ENCODE measurements around the gene PAM.

The PAM gene

DNA sequence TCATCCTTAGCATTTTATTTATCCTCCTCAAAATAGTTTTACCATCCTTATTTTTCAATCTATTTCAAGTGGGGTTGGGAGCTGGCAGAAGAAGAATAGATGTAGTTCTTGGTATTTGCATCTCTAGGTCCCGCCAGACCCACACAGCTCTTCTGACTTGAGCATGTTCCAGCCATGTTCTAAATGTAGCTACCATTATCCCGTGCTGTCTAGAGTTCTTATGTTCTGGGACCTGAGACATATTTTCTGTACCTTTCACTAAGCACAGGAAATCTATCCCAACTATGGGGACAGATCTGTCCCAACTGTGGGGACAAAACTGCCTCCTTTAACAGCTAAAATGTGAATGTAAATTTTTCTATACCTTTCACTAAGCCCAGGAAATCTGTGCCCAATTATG lies 32.0 kb downstream of the PAM start:
- no peaks in the 10 kb centered on the region for H3K36me3 ChIP-seq (ENCODE audit: low read length)
- no peaks in the 10 kb centered on the region for H3K79me2 ChIP-seq (ENCODE audit: insufficient read depth, low read length)
- no peaks in the 10 kb centered on the region for H4K20me1 ChIP-seq (ENCODE audit: low read depth, low read length)

DNA sequence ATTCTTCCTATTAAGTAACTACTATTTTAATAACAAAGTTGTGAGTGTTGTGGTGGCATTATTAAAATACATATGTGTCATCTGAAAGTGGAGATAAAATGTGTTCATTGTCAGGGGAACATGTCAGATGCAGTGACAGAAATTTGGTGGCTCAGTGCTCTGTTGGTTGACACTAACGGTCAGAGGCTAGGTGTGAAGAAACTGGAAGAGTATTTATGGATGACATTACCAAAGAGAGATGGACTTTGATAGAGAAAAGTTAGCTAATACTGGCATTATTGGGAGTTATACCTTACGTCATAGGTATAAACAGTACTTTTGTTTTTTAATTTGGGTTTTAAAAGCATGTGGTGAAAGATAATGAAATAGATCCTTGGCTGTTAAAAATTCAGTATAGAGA lies 33.7 kb downstream of the PAM start:
- H3F3A ChIP-seq (ENCODE audit: insufficient read depth): no peaks in the 10 kb centered on the region
- no peaks in the 10 kb centered on the region for H4K20me1 ChIP-seq (ENCODE audit: low read depth, low read length)
- no peaks in the 10 kb centered on the region for H3K36me3 ChIP-seq (ENCODE audit: low read length)
- no peaks in the 10 kb centered on the region for H3K9me2 ChIP-seq (replicated peaks; ENCODE audit: insufficient read depth, low read length)
- no peaks in the 10 kb centered on the region for H3K9me3 ChIP-seq (ENCODE audit: insufficient read depth, low read length)
- TF ChIP-seq, protein P1, sequence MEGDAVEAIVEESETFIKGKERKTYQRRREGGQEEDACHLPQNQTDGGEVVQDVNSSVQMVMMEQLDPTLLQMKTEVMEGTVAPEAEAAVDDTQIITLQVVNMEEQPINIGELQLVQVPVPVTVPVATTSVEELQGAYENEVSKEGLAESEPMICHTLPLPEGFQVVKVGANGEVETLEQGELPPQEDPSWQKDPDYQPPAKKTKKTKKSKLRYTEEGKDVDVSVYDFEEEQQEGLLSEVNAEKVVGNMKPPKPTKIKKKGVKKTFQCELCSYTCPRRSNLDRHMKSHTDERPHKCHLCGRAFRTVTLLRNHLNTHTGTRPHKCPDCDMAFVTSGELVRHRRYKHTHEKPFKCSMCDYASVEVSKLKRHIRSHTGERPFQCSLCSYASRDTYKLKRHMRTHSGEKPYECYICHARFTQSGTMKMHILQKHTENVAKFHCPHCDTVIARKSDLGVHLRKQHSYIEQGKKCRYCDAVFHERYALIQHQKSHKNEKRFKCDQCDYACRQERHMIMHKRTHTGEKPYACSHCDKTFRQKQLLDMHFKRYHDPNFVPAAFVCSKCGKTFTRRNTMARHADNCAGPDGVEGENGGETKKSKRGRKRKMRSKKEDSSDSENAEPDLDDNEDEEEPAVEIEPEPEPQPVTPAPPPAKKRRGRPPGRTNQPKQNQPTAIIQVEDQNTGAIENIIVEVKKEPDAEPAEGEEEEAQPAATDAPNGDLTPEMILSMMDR (IDR thresholded peaks at IDR 0.05; ENCODE audit: insufficient read depth, low read length, poor library complexity, severe bottlenecking): no peak
- TF ChIP-seq EZH2phosphoT487 (conservative IDR thresholded peaks at IDR 0.05; ENCODE audit: low read length): no peak
- H3K79me2 ChIP-seq (ENCODE audit: insufficient read depth, low read length): no peaks in the 10 kb centered on the region
- no peak overlapping the region for H3K4me3 ChIP-seq (ENCODE audit: insufficient read depth, low read length, poor library complexity, severe bottlenecking)
- H3K27ac ChIP-seq (ENCODE audit: low read depth, low read length): no peak overlapping the region
- no peak overlapping the region for H2AFZ ChIP-seq (ENCODE audit: low read depth, low read length, severe bottlenecking)
- no peaks in the 10 kb centered on the region for H3K27me3 ChIP-seq (ENCODE audit: low read length)
- no peak overlapping the region for H3K4me2 ChIP-seq (ENCODE audit: low read depth, low read length, poor library complexity, severe bottlenecking)
- H3K9ac ChIP-seq (ENCODE audit: low read length): no peak overlapping the region

More for the DNA sequence above, 32.0 kb downstream of the PAM start:
- Histone ChIP-seq H3K9me3 (ENCODE audit: insufficient read depth, low read length) (no peaks in the 10 kb centered on the region), H3K9ac (ENCODE audit: low read length) (no peak overlapping the region), H3K9me2 (replicated peaks; ENCODE audit: insufficient read depth, low read length) (no peaks in the 10 kb centered on the region), H3K4me3 (ENCODE audit: insufficient read depth, low read length, poor library complexity, severe bottlenecking) (no peak overlapping the region), H3K27ac (ENCODE audit: low read depth, low read length) (no peak overlapping the region), H2AFZ (ENCODE audit: low read depth, low read length, severe bottlenecking) (no peak overlapping the region), H3F3A (ENCODE audit: insufficient read depth) (no peaks in the 10 kb centered on the region), H3K4me2 (ENCODE audit: low read depth, low read length, poor library complexity, severe bottlenecking) (no peak overlapping the region), H3K27me3 (ENCODE audit: low read length) (no peaks in the 10 kb centered on the region)
- TF ChIP-seq, protein P1 (IDR thresholded peaks at IDR 0.05; ENCODE audit: insufficient read depth, low read length, poor library complexity, severe bottlenecking): no peak
- TF ChIP-seq EZH2phosphoT487 (conservative IDR thresholded peaks at IDR 0.05; ENCODE audit: low read length): no peak

DNA sequence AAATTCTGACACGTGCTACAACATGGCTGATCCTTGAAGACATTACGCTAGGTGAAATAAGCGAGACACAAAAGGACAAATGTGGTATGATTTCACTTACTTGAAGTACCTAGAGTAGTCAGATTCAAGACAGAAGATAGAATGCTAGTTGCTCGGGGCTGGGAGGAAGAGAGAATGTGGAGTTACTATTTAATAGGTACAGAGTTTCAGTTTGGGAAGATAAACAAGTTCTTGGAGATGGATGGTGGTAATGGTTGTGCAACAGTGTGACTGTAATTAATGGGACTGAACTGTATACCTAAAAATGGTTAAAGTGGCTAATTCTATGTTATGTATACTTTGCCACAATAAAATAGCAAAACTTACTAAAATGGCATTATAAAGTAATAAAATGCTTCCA lies 34.4 kb downstream of the PAM start:
- Histone ChIP-seq H3K36me3 (ENCODE audit: low read length) (no peaks in the 10 kb centered on the region), H4K20me1 (ENCODE audit: low read depth, low read length) (no peaks in the 10 kb centered on the region), H3K4me2 (ENCODE audit: low read depth, low read length, poor library complexity, severe bottlenecking) (no peak overlapping the region), H3K9me3 (ENCODE audit: insufficient read depth, low read length) (no peaks in the 10 kb centered on the region), H3K4me3 (ENCODE audit: insufficient read depth, low read length, poor library complexity, severe bottlenecking) (no peak overlapping the region), H3K27me3 (ENCODE audit: low read length) (no peaks in the 10 kb centered on the region), H3K9ac (ENCODE audit: low read length) (no peak overlapping the region), H3F3A (ENCODE audit: insufficient read depth) (no peaks in the 10 kb centered on the region), H3K79me2 (ENCODE audit: insufficient read depth, low read length) (no peaks in the 10 kb centered on the region), H3K9me2 (replicated peaks; ENCODE audit: insufficient read depth, low read length) (no peaks in the 10 kb centered on the region), H2AFZ (ENCODE audit: low read depth, low read length, severe bottlenecking) (no peak overlapping the region), H3K27ac (ENCODE audit: low read depth, low read length) (no peak overlapping the region)
- TF ChIP-seq, protein P1 (IDR thresholded peaks at IDR 0.05; ENCODE audit: insufficient read depth, low read length, poor library complexity, severe bottlenecking): no peak
- TF ChIP-seq EZH2phosphoT487 (conservative IDR thresholded peaks at IDR 0.05; ENCODE audit: low read length): no peak
